Measurements from ENCODE around the gene MT1G. TPM values are rescaled to one million over a fixed set of nuclear protein-coding genes. Genes with fewer than 3 reads are reported as not detected.

MT1G gene
- polyA plus RNA-seq, 1 experiment, result not detected

DNA sequence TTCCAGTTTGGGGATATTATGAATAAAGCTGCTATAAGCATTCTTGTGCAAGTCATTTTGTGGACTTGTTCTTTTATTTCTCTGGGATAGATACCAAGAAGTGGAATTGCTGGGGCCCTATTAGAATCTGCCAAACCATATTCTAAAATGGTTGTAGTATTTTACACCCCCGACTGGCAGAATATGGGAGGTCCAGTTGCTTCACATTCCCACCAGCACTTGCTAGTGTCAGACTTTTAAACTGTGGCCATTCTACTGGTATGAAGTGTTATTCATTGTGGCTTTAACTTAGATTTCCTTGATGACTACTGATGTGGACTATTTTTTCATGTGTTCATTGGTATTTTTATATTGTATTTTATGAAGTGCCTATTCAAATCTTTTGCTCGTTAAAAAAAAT lies 44.0 kb upstream of the MT1G start:
- POLR2A ChIA-PET, result no interaction called here
- Histone ChIP-seq H3K27me3 (ENCODE audit: control insufficient read depth, insufficient read depth, low read length) (peaks cover 10% of the 10 kb centered on the region), H3K27ac (ENCODE audit: low read depth, low read length) (no peak overlapping the region), H3K4me3 (ENCODE audit: low read depth, low read length) (no peak overlapping the region), H3K9me3 (ENCODE audit: control insufficient read depth, insufficient read depth, low read length) (no peaks in the 10 kb centered on the region)
- TF ChIP-seq, protein P1, sequence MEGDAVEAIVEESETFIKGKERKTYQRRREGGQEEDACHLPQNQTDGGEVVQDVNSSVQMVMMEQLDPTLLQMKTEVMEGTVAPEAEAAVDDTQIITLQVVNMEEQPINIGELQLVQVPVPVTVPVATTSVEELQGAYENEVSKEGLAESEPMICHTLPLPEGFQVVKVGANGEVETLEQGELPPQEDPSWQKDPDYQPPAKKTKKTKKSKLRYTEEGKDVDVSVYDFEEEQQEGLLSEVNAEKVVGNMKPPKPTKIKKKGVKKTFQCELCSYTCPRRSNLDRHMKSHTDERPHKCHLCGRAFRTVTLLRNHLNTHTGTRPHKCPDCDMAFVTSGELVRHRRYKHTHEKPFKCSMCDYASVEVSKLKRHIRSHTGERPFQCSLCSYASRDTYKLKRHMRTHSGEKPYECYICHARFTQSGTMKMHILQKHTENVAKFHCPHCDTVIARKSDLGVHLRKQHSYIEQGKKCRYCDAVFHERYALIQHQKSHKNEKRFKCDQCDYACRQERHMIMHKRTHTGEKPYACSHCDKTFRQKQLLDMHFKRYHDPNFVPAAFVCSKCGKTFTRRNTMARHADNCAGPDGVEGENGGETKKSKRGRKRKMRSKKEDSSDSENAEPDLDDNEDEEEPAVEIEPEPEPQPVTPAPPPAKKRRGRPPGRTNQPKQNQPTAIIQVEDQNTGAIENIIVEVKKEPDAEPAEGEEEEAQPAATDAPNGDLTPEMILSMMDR (IDR thresholded peaks at IDR 0.05; ENCODE audit: low read depth, low read length), result no peak
- no peak for DNase-seq (ENCODE audit: low read depth, low spot score)
- CTCF ChIA-PET, result interaction anchor here (1.7 kb wide), 1 partner anchor 10 kb away, joined by 5 read pairs; no protein-coding TSS in a partner anchor

DNA sequence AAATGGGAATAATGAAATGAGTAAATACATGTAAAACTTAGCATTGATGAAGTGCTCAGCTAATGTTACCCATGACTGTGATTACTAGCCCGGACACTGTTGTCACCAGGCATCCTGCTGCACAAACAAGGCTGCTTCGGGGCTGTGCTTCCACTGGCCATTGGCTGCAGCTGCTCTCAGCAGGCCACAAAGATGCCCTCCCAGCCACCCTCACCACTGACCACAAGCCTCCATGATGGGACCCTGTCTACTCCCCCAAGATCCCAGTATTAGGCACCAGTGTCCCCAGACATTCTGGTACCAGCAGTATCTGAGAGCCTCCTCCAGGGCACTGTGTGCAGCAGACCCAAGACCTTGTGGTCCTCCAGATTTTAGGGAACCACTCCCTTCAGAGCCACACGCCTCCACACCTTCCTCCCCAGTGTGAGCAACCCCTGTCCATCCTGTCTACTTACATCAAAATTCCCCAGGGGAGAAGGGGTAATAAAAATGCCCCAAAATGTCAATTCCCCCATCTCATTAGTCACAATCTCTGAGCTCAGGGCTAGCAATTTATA lies 42.4 kb upstream of the MT1G start:
- CTCF ChIA-PET, result interaction anchor here (0.7 kb wide), 1 partner anchor 8 kb away, joined by 3 read pairs; no protein-coding TSS in a partner anchor
- Histone ChIP-seq H3K27me3 (ENCODE audit: control insufficient read depth, insufficient read depth, low read length) (peaks cover 10% of the 10 kb centered on the region), H3K27ac (ENCODE audit: low read depth, low read length) (no peak overlapping the region), H3K9me3 (ENCODE audit: control insufficient read depth, insufficient read depth, low read length) (no peaks in the 10 kb centered on the region), H3K4me3 (ENCODE audit: low read depth, low read length) (no peak overlapping the region)
- TF ChIP-seq, protein P1 (IDR thresholded peaks at IDR 0.05; ENCODE audit: low read depth, low read length), result no peak
- POLR2A ChIA-PET, result no interaction called here
- no peak for DNase-seq (ENCODE audit: low read depth, low spot score)

DNA sequence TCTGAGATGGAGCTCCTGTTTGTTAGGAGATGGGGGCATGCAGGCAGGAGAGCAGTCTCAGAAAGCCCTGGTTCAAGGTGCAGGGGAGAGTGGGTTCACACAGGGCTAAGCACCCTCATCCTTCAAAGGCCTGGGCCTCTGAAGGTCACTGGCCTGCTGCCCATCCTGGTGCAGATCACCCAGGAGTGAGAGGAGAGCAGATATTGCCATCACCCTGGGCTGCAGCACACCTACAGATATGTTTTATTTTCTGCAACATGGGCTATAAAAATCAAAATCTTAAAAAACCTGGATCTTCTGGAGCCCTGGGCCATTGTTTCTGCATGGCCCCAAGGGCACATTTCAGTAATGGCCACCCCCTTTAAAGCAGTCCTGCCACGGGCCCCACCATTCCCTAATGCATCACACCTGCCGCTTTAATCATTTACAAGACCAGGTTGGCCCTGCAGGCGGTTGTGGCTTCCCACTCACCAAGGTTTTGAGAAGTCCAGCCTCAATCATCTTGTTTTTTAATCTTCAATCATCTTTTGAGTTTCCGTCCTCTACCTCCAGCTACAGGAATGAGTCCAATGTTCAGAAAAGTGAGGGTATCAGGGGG lies 41.7 kb upstream of the MT1G start:
- TF ChIP-seq, protein P1 (IDR thresholded peaks at IDR 0.05; ENCODE audit: low read depth, low read length), result no peak
- CTCF ChIA-PET, result interaction anchor here (0.7 to 1.3 kb wide), 2 partner anchors 8 to 9 kb away, joined by 3 read pairs; no protein-coding TSS in a partner anchor
- POLR2A ChIA-PET, result no interaction called here
- Histone ChIP-seq H3K9me3 (ENCODE audit: control insufficient read depth, insufficient read depth, low read length) (no peaks in the 10 kb centered on the region), H3K27ac (ENCODE audit: low read depth, low read length) (no peak overlapping the region), H3K4me3 (ENCODE audit: low read depth, low read length) (no peak overlapping the region), H3K27me3 (ENCODE audit: control insufficient read depth, insufficient read depth, low read length) (peaks cover 10% of the 10 kb centered on the region)
- no peak for DNase-seq (ENCODE audit: low read depth, low spot score)

DNA sequence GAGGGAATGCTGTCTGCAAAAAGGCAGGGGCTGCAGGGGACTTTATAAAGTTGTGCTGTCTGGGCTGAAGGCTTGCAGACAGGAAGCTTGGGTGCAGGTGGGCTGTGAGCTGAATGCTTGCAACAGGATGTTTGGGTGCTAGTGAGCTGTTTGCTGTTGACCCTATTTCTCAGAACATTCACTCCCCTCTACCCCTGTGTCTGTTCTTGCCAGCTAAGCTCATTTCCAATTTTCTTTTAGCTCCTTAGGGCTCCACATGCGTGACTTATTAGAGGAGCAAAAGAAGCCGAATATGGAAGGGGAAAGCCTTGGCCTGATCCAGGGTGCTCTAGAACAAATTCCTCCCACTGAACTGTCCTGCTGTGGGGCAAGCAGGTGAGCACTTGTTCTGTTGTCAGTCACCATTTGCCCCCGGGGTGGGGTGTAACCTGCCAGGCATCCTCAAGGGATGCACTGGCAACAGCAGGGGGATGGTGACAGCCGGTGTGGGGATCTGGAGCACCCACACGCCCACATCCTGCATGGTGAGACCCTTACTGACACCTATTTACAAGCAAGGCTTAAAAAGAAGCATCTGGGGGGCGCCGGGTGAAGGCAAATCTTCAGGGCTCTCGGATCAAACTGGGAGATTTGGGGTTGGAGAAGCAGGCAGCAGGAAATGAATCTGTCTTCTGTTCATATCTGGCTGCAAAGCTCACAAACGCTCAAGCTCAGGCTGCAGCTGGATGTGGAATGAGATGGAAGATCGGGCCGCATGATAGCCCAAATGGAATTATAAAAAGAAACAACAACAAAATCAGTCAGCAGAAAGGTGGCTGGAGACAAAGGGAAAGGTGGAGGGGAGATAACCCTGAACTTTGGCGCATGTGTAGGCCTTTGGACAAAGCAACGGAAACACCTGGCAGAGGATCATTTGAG lies 40.9 kb upstream of the MT1G start:
- ChIA-PET POLR2A (no interaction called here), CTCF (interaction anchor here (0.9 to 1.3 kb wide), 2 partner anchors 10 to 132 kb away, joined by 3 read pairs; no protein-coding TSS in a partner anchor)
- H3K27ac ChIP-seq (ENCODE audit: low read depth, low read length), result no peak overlapping the region

More for the DNA sequence above, 40.9 kb upstream of the MT1G start:
- no peak overlapping the region for H3K4me3 ChIP-seq (ENCODE audit: low read depth, low read length)
- H3K27me3 ChIP-seq (ENCODE audit: control insufficient read depth, insufficient read depth, low read length), result peaks cover 10% of the 10 kb centered on the region
- TF ChIP-seq, protein P1 (IDR thresholded peaks at IDR 0.05; ENCODE audit: low read depth, low read length), result no peak
- H3K9me3 ChIP-seq (ENCODE audit: control insufficient read depth, insufficient read depth, low read length), result no peaks in the 10 kb centered on the region
- DNase-seq (ENCODE audit: low read depth, low spot score), result no peak

Measured in AG04450 (cell line).